Neural progenitor cell (in vitro differentiated cells): ENCODE results near the gene TFCP2L1.
"Not testable (repeated sequence)": the region's sequence is repeated elsewhere in the genome, so short reads cannot be mapped to it uniquely, and the experiment has no call there.

Source experiments
- CTCF ChIP-seq: fragments of 200-600 bp; sonication (generic); IDR thresholded peaks from 2 replicates; pipeline ENCODE4 v1.5.1; 2017; ENCODE audit warnings: antibody characterized with exemption, mild to moderate bottlenecking
- EZH2 ChIP-seq: fragments of 200-600 bp; sonication (generic); IDR thresholded peaks from 2 replicates; pipeline ENCODE4 v1.6.1; 2017; ENCODE audit warnings: antibody characterized with exemption, mild to moderate bottlenecking, moderate library complexity
- EZH2phosphoT487 ChIP-seq: fragments of 200-600 bp; sonication (generic); IDR thresholded peaks from 2 replicates; pipeline ENCODE4 v1.6.1; 2017; ENCODE audit warnings: antibody characterized with exemption

GRCh38 chr2:121331324-121331723, 46.3 kb upstream of the TFCP2L1 start:
- TF ChIP-seq CTCF, EZH2, EZH2phosphoT487: not testable (repeated sequence)
